SHP77 treated with DMSO at 0.1 percent for 48 hours (cell line): ENCODE results near the gene PPAN.

Experiments
- DNase-seq: peaks from one replicate; lab custom pipeline; 2025; lab: John Stamatoyannopoulos, UW

Gene PPAN, protein sequence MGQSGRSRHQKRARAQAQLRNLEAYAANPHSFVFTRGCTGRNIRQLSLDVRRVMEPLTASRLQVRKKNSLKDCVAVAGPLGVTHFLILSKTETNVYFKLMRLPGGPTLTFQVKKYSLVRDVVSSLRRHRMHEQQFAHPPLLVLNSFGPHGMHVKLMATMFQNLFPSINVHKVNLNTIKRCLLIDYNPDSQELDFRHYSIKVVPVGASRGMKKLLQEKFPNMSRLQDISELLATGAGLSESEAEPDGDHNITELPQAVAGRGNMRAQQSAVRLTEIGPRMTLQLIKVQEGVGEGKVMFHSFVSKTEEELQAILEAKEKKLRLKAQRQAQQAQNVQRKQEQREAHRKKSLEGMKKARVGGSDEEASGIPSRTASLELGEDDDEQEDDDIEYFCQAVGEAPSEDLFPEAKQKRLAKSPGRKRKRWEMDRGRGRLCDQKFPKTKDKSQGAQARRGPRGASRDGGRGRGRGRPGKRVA

DNA sequence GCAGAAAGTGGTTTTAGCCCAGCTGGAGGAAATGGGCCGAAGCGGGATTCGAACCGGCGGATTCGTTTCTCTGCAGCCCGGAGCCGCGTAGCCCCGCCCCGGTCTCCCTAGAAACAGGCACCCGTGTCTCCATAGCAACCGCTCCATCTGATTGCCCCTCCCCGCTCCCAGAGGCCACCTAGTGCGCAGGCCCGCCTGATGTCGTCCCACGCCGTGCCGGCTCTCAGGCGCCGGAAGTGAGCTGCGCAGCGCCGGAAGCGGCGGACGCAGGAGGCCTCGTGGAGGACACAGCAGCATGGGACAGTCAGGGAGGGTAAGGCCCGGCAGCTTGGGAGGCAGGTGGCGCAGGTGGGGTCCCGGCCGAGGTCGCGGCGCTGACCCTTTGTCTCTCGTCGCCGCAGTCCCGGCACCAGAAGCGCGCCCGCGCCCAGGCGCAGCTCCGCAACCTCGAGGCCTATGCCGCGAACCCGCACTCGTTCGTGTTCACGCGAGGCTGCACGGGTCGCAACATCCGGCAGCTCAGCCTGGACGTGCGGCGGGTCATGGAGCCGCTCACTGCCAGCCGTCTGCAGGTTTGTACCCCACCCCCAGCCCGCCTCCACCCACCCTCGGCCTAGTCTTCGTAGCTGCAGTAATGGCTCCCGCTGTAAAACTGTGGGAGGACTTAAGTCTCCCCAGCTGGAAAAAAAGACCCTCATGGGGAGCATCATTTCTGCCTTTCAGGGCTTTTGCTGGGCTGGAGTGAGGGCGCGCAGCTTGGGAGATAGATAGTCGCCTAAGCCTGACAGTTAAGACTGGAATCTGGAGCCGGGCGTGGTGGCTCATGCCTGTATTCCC lies at the start of gene PPAN:
Gene PPAN (plus strand): TSS at position 263 of the 837 bp plus-strand sequence. CDS start 33 bp downstream, at position 296.
- peak; percentile 89 for DNase-seq

DNA sequence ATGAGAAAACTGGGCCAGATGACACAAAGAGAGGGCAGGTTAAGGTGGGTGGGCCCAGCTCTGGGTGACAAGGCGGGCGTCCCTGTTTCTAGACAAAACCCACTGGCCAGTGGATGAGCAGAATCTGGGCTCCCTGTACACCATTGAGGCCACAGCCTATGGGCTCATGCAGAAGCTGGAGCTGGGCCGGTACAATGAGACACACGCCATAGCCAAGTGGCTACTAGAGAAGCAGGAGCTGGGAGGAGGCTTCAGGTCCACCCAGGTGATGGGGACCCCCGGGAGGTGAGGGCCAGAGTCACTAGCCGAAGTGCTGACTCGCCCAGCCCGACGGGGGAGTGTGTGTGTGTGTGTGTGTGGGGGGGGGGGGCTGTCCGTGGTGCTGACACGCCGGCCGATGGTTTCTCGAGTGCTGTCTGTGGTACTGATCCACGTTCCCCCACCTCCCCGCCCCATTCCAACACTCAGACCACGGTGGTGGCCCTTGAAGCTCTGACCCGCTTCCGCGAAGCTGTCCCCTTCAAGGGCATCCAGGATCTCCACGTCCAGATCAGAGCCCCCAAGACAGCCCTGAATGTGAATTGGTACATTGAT lies 44.3 kb upstream of the PPAN start:
- DNase-seq = no peak

DNA sequence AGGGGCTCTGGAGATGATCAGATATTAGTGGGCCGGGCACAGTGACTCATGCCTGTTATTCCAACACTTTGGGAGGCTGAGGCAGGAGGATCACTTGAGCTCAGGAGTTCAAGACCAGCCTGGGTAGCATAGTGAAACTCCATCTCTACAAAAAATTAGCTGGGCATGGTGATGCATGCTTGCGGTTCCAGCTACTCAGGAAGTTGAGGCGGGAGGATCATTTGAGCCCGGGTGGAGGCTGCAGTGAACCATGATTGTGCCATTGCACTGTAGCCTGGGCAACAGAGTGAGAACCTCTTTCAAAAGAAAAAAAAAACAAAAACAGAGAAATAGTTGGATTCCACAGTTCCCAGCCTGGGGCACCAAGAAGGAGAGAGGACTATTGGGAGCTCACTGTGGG lies 38.0 kb upstream of the PPAN start:
- DNase-seq = no peak

DNA sequence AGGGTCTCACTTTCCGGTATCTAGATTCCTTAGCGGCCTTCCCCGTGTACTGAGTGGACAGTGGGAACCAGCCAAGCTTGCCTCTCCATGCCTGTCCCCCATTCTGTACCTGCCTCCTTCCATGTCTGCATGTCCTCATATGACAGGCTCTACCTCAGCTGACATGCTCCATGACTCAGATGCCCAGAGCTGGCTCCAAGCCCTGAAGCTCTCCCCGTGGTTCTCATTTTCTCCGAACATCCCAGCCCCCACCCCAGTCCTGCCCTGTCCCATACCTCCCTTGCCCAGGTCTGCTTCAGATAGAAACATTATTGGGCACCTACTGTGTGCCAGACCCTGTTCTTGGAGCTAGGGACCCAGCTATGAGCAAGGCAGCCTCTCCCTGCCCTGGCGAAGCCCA lies 37.1 kb upstream of the PPAN start:
- DNase-seq = no peak

DNA sequence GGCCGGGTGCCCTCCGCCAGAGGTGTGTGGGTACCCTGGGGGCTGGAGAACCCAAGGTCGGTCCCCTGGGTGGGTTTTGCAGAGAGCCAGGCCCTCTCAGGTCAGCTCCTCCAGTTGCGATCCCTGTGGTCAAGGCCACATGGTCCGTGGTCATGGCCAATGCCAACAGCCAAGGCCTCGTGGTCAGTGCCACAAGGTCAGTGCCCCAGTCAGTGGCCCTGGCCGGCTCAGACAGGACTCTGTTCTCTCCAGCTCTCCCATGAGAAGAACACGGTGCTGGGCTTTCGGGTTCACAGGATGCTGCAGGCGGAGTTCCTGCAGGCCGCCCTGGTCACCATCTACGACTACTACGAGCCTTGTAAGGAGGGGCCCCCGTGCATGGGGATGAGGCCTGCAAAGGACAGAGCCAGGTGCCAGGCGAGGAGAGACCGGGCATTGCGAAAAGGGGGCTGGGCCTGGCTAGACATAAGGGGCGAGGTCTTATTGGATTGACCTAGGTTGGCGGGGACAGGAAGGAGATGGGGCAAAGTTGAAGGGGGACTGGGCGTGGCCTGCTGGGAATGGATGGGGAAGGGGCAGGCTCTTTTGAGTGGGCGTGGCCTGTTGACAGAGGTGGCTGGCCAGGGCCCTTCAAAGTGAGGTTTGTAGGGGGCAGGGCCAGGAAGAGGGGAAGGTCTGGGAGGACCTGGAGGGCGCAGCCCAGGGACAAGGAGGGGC lies 35.3 kb upstream of the PPAN start:
- no peak for DNase-seq

DNA sequence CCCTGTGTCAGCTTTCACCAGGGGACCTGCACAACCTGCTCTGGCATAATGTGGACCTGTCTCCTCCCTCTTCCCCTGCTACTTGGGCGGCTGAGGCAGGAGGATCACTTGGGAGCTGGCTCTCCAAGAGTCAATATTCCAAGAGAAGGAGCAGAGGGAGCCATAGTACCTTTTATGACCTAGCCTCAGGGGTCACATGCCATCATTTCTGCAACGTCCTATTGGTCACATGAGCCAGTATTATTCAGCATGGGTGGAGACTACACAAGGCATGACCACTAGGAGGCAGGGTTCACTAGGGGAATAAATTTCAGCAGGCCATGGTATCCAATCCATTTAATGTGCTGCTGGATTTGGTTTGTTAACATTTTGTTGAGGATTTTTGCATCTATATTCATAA lies 32.0 kb upstream of the PPAN start:
- peak; percentile 37 for DNase-seq

DNA sequence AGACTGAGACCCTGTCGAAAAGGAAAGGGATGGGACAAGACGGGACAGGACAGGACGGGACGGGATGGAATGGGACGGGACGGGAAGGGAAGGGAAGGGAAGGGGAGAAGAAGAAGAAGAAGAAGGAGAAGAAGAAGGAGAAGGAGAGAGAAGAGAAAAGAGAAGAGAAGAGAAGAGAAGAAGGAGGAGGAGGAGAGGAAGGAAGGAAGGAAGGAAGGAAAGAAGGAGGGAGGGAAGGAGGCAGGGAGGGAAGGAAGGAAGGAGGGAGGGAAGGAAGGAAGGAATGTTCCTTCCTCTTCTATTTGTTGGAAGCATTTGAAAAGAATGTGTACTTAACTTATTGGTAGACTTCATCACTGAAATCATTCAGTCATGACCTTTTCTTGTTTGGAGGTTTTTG lies 29.6 kb upstream of the PPAN start:
- DNase-seq = no peak

DNA sequence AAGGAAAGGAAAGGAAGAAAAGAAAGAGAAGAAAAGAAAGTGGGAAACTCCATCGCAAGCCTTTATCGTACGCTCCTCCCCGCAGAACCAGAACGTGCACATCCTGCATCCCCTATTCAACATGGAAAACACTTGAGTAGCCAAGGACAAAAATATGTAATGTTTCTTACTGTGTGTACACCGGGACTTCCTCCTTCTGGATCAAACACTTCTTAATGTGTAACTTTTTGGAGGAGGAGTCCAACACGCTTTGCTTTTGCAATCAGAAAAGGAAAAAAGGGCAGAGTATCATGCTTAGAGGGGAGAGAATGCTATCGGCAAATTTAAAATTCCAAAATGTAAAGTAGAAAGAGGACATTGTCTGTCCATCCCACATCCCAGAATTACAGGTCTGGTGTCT lies 27.8 kb upstream of the PPAN start:
- no peak for DNase-seq

DNA sequence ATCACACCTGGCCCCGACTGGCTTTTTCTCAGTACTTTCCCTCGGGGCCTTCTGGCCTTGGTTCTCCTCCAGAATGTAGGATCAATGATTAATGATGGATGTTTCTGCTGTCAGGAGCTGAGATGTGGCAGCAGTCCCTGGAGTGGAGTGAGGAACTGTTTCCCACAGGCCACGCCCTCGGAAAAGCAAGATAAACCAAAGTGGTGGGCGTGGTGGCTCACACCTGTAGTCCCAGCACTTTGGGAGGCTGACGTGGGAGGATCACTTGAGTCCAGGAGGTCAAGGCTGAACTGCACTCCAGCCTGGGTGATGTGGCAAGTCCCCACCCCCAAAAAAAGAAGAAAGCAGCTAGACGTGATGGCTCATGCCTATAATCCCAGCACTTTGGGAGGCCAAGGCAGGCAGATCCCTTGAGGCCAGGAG lies 27.1 kb upstream of the PPAN start:
- DNase-seq = no peak

DNA sequence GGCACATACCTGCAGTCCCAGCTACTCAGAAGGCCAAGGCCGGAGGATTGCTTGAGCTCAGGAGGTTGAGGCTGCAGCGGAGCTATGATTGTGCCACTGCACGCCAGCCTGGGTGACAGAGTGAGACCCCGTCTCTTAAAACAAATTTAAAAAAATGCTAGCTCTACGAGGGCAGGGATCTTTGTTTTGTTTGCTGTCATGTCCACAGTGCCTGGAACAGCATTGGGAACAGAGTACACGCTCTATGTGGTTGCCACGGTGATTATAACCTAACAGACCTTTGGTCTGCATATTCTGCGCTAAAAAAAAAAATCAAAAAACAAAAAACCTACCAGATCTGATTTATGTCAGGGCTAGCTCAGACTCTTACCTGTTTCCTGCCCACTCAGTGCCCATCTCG lies 22.3 kb upstream of the PPAN start:
- no peak for DNase-seq

DNA sequence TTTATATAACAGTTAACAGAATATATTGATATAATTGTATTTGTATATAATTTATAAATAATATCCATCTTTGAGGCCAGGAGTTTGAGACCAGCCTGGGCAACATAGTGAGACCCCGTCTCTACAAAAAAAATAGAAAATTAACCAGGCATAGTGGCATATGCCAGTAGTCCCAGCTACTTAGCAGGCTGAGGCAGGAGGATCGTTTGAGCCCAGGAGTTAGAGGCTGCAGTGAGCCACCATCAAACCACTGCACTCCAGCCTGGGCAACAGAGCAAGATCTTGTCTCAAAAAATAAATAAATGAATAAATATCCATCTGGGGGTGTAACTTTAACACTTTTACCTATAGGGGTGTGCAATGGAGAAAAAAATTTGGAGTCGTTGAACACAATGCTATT lies 21.4 kb upstream of the PPAN start:
- no peak for DNase-seq

DNA sequence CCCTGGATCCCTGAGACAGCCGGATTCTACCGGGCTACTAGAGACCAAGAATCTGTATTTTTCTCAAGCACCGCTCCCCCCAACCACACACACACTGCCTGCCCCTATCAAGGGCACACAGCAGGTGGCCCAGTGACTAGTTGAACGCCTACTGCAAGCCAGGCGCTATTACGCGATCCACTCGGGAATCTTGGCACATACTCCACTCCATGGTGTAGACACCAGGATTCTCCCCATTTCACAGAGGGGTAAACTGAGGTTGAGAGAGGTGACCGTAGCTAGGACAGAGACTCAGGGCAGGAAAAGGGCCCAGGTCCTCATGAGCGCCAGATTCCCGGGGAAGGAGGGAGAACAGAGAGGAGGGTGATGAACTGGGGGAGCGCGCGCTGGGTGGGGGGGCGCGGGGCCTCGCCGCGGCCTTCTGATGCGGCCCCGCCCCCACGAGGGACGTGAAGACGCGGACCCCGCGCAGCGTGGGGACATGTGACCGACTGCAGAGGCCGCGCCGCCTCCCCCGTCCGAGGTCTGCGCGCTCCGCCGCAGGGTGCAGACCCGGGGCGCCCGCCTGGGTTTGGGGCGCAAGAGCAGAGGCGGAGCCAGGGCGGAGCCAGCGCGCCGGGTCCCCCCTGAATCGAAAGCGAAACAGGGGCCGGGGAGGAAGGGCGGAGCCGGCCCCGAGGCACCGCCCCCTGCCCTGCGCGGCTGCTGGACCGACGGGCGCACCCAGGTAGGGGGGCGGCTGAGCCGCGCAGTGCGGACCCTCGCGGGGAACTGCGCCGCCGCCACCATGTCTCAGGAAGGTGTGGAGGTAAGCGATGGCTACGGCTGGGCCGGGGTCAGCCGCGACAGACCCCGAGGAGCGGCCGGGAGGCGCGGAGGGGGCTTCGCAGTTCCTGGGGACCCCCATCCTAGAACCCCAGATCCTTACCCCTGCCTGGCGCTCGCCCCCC lies 20.2 kb upstream of the PPAN start, which contains the start of gene SHFL:
Gene SHFL (plus strand): TSS at position 677 of the 950 bp plus-strand sequence. CDS start 111 bp downstream, at position 788.
- no peak for DNase-seq

DNA sequence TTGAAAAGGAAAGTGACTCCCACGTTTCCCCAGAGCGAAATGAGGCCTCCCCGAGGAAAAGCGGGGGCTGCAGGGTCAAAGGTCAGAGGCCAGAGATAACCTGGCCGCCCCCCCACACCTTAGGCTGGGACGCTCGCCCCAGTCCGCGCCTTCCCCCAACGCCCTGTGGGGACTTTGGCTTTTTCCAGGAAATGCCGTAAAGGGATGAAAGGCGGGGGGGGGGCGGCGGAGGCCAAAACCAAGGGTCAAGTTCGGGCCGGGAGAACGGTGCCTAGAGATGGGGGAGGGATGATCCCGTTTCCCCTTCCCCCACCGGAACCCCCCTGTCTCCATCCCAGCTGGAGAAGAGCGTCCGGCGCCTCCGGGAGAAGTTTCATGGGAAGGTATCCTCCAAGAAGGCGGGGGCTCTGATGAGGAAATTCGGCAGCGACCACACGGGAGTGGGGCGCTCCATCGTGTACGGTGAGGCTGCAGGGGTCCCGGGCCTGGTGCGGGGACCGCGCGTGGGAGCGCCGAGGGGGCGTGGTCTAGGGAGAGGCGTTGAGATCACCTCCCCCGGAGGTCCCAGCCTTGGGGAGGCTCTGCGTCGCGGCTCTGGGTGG lies 19.5 kb upstream of the PPAN start:
- DNase-seq = no peak

DNA sequence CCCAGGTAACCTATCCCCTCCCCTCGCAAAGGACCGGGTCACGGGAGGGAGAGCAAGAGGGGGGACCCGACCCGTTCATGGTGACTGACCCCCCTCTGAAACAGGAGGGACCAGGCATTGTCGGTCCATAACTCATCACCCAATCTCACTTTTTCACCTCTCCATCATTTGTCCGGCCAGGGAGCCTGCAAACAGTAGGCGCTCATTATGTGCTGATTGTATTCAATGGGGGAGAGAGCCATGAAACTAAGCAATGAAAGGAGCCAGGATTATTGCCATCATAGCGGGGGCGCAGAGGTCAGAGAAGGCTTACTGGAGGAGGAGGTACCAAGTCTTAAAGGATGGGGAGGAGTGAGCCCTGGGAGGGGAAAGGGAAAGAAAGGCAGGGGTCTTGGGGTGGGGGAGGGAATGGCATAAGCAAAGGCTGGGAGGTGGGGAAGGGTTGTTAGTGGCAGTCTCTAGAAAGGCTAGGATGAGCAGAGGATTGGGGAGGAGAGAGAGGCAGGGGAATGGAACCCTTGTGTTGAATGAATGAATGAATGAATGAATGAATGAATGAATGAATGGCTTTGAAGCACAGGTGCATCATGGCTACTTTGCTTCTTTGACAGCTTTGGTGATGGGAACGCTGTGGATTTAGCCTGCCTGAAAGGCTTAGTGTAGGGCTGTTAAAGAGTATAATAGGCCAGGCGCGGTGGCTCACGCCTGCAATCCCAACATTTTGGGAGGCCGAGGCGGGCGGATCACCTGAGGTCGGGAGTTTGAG lies 18.7 kb upstream of the PPAN start:
- no peak for DNase-seq

DNA sequence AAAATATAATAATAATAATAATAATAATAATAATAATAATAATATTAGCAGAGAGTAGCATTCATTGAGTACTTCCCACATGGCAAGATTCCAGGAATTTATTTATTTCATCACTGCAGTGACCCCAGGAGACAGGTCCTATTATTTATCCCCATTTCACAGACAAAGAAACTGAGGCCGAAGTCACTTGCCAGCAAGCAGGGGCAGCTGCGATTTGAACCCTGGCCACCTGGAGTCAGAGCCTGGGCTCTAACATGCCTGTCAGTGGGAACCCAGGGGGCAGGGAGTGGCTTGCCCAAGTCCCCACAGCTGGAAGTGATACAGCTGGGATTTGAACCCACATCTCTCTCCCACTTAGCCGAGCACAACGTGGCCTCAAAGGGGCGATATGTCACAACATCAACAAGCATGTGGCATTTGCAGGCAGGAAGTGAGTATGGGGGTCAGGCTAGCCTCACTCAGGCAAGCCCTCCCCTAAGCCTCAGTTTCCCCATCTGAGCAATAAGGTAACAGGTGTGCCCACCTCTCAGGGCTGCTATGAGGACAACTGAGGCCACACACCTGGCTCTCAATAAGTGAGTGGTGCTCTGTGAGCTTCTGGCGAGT lies 17.1 kb upstream of the PPAN start:
- DNase-seq = no peak

DNA sequence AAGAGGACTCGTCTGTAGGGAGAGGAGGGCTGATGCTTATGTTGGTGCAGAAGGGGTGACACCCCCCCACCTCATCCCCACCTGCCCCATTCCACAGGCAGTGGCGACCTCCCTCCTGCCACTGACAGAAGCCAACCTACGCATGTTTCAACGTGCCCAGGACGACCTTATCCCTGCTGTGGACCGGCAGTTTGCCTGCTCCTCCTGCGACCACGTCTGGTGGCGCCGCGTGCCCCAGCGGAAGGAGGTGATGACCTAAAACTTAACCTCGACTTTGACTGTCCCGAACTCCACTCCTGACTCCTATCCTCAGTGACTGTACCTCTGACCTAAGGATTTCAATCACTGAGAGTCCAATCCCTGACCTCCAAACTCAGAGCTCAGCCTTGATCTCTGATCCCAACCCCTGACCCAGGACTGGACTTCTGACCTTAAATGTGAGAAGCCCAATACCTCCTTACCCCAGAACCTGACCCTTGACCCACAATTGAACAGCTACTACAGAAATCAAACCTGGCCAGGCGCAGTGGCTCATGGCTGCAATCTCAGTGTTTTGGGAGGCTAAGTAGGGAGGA lies 16.3 kb upstream of the PPAN start:
- no peak for DNase-seq

DNA sequence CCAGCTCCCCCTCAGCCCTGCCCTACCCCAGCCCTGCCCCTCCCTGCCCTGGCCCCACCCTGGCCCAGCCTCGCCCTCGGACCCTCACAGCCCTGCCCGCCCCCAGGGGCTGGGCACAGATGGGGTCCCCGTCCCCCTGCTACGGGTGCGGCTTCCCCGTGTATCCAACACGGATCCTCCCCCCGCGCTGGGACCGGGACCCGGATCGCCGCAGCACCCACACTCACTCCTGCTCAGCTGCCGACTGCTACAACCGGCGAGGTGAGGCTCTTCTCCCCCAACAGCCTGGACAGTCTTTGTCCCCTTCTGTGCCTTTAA lies 14.8 kb upstream of the PPAN start:
- DNase-seq = no peak

DNA sequence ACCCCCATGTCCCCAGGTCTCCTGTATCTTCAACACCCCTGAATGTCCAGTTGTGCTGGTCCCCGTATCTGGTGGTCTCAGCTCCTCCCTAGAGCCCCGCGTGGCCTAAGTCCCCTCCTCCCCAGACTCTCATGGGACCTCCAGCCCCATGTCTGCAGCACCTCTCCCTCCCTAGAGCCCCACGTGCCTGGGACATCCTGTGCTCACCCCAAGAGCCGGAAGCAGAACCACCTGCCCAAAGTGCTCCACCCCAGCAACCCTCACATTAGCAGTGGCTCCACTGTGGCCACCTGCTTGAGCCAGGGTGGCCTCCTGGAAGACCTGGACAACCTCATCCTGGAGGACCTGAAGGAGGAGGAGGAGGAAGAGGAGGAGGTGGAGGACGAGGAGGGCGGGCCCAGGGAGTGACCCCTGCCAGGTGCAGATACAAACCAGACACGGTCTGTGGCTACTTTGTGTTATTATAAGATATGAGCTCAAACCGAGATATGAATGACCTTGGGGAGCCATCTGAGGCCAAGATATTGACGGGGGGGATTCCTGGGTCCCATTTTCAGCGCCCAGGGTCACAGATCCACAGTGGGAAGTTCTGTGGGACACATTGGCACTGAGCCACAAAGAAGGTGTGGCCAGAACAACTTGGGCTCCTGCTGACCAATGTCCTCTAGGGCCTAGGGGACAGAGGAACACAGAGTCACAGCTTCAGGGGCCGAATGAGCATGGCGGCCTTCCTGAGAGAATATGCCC lies 14.1 kb upstream of the PPAN start:
- no peak for DNase-seq
